GM21367 (cell line): ENCODE results near the gene ATP6V1C2.
"Not testable (repeated sequence)": the region's sequence is repeated elsewhere in the genome, so short reads cannot be mapped to it uniquely, and the experiment has no call there.

ENCODE experiments used
- ATAC-seq: cut with Tn5 transposase; IDR thresholded peaks from one replicate; pipeline ENCODE4 v1.9.1; 2021; ENCODE audit not compliant: unreplicated experiment

ATP6V1C2 gene

GRCh38 chr2:10765914-10766313, 44.5 kb downstream of the ATP6V1C2 start:
- no peak for ATAC-seq

- ATAC-seq: no peak
These were observed 46.7 kb downstream of the ATP6V1C2 start for GRCh38 chr2:10768063-10768507.

DNA sequence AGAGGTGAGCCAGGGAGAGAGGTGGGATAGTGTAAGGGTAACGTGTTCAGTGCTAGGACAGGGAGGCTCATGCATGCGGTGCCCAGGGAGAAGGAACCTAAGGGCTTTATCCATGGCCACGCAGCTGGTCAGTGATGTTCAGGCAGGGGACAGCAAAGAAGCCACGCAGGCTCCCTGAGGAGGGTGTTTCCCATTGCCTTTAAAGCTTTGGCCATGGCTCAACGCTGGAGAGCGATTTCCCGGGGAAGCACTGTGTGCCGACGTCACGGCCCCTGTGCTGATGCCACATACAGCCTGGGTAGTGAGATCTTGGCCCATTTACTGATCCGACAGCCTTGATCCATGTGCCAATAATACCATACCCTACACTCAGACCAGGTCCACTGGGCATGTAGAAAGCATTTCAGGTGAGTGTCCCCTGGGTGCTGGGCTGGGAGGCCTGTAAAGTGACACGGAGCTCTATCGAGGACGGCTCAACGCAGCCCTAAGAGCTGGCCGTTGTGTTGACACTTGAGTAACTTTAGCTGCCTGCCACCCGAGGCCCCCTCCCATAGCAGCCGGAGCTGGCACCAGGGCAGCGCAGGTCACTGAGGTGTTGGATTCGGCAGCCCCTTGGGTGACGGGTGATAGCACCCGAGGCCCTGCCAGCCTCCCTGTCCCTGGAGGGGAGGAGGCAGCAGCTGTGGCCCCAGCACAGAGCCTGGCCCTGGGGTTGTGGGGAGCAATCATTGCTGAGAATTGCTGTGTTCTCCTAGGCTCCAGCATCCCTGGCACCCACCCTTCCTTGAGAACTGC, 49.7 kb downstream of the ATP6V1C2 start:
- no peak for ATAC-seq

DNA sequence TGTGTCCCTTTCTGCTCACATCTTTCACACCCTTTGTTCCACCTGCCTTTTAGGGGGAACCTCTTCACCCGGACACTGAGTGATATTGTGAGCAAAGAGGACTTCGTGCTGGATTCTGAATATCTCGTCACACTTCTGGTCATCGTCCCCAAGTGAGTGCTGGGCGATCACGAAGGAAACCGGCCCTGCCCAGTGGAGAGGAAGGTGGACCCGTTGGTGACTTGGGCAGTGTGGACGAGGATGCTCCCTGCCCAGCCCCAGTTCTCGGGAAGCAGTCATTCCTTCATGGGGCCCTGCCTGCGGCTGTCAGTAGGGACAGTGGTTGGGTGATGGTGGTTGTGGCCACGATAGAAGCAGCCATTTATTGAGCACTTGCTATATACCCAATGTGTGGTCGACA, 50.4 kb downstream of the ATP6V1C2 start:
- no peak for ATAC-seq

DNA sequence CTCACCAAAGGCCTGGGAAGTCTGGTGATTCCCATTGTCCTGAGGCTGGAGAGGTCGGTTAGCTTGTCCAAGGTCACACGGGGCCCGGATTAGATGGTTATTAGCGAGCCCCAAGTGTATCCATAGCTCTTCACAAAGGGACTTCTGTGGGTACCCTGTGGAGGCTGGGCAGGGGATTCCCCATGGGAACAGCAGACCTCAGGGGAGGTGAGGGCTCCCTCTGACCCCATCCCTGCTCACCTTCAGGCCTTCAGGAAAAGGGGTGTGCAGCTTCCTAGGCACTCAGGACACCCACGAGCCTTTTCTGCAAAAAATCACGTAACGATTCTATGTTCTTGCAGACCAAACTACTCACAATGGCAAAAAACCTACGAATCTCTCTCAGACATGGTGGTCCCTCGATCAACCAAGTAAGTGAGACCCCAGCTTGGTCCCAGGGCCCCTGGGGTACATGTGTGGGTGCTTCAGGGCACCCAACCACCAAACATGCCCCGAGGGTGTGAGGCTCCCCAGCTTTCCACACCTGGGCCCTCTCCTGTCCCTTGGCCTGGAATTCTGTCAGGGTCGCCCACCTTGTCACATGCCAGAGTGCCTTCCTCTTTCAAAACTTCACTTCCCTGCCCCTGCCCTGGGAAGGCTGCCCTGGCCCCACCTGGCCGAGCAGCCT, 50.9 kb downstream of the ATP6V1C2 start:
- no peak for ATAC-seq

DNA sequence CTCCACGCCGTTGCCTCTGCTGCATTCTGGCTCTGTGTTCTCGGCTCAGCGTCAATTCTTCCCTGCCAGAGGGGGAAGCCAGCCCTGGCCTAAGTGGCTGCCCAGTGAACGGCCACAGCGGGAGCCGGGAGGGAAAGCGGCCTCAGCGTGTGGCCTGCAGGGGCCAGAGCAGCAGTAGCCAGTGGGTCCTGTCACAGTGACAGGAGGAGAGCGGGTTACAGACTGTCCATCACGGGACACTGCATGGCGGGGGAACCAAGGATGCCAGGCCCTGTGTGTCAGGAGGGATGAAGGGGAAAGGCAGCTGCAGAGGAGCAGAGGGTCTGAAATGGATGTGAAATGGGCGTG, 51.4 kb downstream of the ATP6V1C2 start:
- ATAC-seq: no peak

- no peak for ATAC-seq
These were observed 52.5 kb downstream of the ATP6V1C2 start for GRCh38 chr2:10773821-10774341.

- ATAC-seq: no peak
These were observed 53.0 kb downstream of the ATP6V1C2 start for GRCh38 chr2:10774394-10774793.

- no peak for ATAC-seq
These were observed 53.8 kb downstream of the ATP6V1C2 start for GRCh38 chr2:10775021-10775780.

GRCh38 chr2:10775831-10776230, 54.4 kb downstream of the ATP6V1C2 start:
- ATAC-seq: no peak

GRCh38 chr2:10776231-10776977, 55.0 kb downstream of the ATP6V1C2 start:
- ATAC-seq: no peak

DNA sequence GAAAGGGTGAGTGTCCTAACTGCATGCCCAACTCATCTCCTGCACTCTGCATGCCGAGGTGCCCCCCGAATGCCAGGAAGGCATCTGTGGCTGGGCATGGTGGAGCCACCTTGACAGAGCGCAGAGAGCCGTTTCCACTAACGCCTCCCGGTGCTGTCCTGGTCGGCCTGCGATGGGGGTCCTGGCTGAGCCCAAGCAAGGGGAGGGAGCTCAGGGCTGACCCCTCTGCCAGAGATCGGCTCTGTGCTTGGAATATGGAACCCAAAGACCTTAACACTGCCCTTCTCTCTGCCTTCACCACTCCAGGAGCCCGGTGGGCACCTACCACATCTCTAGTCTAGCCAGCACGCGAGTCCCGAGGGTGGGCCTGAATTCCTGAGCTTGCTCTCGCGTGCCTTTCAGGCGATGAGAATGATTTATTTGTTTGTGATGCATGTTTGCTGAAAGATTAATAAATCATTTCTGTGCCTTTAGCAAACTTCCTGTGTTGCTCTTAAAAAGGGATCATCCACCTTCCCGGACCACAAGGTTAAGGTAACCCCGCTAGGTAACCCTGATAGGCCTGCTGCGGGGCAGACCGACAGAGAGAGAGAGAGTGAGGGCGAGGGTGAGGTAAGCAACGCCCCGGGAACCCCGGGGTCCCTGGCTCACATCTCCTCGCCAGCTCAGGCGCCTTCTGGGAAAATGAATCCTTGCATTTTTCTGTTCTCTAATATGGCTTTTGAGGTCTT, 55.8 kb downstream of the ATP6V1C2 start:
- no peak for ATAC-seq

GRCh38 chr2:10777842-10778723, 56.7 kb downstream of the ATP6V1C2 start:
- ATAC-seq: no peak

DNA sequence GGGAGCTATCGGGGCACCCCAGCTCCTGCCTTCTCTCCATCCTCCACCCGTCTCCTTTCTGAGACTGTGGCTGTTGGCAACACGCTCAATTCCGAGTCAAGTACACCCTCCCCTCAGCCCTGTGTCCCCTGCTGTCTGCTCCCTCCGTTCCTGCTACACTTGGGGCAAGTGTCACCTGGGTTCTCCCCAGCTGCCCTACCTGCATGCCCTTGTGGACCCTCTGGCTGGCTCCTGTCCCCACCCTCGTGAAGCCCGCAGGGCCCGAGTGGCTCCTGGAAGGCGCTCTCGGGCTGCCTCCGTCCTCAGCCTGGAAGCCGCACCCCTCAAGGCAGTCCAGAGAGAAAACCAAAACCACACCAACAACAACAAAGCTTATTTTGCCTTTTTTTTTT, 57.3 kb downstream of the ATP6V1C2 start:
- ATAC-seq: no peak

DNA sequence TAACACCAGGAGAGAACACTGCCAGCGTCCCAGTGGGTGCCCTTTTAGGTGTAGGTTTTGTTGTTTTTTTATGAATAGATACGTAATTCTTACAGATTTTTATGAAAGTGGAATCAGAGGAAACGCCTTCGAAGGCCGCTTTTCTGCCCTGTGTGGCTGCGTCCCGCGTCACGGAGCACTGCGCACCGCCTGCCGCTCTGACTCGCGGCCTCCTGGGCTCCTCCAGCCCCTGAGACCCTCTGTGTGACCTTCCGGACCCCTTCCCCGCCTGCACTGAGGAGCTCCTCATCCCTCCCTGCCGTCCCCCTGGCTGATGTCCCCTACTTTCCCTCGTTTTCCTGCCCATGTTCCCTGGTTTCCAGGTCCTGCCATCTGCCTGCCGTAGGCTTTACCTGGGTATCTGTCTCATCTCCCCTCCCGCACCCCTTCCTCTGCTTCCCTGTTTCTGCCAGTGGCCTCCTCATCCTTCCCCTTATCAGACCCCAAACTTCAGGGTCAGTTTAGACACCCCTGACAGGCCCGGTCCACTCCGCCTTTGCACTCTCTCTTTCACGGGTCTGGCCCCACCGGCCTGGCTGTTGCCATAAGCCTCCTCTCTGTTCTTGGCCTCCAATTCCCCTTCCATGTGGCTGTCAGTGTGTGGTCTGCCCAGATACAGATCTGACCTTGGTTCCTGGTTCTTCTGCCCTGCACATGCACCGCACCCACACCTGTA, 58.5 kb downstream of the ATP6V1C2 start:
- ATAC-seq: no peak

DNA sequence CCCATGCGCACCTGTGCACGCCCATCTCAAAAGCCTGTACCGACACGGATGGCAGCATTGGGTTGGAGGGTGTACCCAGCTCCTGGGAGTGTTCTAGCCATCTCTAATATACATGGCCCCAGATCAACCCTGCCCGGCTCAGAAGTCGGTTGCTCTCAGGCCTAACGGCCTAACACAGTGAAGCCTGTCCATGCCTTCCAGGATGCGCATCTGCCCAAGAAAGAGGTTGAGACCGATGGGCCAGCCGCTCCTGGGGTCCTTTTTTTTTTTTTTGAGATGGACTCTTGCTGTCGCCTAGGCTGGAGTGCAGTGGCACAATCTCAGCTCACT, 59.0 kb downstream of the ATP6V1C2 start:
- no peak for ATAC-seq

- ATAC-seq: not testable (repeated sequence)
These were observed 59.4 kb downstream of the ATP6V1C2 start for GRCh38 chr2:10780821-10781220.

DNA sequence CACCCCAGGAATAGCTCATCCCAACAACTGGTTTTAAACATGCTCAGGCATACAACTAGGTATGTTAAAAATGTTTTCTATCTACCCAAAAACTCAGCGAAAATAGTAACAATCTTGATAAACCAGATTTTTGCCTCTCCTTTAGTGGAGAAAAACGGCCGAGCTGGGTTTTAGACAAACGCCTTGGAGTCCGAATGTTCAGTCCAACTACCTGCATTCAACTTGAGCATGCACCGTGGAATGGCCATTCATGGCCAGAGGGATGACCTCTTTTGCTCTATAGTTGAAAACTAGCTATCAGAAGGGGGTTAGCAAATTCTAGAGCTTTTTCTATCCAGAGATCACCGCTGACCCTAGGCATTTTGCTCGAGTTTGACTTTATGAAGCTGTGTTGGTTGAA, 60.3 kb downstream of the ATP6V1C2 start:
- ATAC-seq: no peak

- ATAC-seq: no peak
These were observed 62.0 kb downstream of the ATP6V1C2 start for GRCh38 chr2:10783421-10783820.
